ENCODE measurements around the gene IRAK2.
"Not testable (repeated sequence)": the region's sequence is repeated elsewhere in the genome, so short reads cannot be mapped to it uniquely, and the experiment has no call there.

IRAK2 gene

GRCh38 chr3:10259798-10260197, 95.1 kb downstream of the IRAK2 start:
- TF ChIP-seq ZFX (IDR thresholded peaks at IDR 0.05), result no peak
- TF ChIP-seq, protein P1, sequence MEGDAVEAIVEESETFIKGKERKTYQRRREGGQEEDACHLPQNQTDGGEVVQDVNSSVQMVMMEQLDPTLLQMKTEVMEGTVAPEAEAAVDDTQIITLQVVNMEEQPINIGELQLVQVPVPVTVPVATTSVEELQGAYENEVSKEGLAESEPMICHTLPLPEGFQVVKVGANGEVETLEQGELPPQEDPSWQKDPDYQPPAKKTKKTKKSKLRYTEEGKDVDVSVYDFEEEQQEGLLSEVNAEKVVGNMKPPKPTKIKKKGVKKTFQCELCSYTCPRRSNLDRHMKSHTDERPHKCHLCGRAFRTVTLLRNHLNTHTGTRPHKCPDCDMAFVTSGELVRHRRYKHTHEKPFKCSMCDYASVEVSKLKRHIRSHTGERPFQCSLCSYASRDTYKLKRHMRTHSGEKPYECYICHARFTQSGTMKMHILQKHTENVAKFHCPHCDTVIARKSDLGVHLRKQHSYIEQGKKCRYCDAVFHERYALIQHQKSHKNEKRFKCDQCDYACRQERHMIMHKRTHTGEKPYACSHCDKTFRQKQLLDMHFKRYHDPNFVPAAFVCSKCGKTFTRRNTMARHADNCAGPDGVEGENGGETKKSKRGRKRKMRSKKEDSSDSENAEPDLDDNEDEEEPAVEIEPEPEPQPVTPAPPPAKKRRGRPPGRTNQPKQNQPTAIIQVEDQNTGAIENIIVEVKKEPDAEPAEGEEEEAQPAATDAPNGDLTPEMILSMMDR (conservative IDR thresholded peaks at IDR 0.05), result no peak
- H3K27ac ChIP-seq, result no peak overlapping the region

DNA sequence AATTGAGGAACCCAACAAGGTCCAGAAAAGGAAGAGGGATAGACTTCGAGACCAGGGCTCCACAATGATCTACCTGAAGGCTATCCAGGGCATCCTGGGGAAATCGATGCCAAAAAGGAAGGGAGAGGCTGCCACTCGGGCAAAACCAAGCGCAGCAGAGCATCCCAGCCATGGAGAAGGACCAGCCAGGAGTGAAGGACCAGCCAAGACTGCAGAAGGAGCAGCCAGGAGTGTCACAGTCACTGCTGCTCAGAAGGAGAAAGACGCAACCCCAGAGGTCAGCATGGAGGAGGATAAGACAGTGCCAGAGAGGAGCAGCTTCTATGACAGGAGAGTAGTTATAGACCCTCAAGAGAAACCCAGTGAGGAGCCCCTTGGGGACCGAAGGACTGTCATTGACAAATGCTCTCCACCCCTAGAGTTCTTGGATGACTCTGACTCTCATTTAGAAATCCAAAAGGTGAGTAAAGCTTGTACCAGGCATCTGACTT, 95.5 kb downstream of the IRAK2 start:
- no peak overlapping the region for H3K27ac ChIP-seq
- TF ChIP-seq ZFX (IDR thresholded peaks at IDR 0.05), result no peak
- TF ChIP-seq, protein P1 (conservative IDR thresholded peaks at IDR 0.05), result no peak

- H3K27ac ChIP-seq, result no peak overlapping the region
- TF ChIP-seq, protein P1 (conservative IDR thresholded peaks at IDR 0.05), result no peak
- TF ChIP-seq ZFX (IDR thresholded peaks at IDR 0.05), result no peak
These were observed 97.3 kb downstream of the IRAK2 start for GRCh38 chr3:10262027-10262426.

DNA sequence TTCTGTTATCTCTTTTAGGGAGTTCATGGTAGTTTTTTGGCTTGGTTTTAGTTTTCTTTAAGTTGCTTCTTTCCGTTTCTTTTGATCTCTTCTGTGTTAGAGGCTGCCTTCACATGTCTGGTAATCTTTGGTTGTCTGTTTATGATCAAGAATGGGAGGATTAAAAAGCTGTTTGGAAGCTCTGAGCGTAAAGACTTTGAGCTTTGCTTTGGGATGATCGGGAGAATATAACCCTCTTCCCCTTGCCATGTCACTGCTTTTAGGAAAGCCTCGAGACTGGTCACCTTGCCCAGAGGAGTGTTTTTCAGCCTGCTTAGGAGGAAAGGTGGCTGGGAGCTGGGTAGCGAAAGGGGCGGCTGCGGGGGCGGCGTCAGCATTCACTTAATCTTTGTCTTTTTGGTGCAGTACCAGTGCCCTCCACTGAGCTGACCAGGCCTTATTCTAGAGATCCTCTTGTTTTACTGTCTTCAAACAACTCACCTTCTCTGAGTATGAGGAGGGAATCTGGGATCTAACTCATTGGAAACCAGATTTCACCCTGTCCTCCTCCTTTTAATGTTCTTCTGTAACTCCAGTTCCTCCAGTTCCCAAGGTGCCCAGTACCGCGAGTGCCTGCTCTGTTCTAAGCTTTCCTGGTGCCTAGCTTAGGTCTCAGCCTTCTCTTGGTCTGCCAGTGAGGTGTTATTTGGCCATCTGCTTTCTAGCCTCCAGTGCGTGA, 99.1 kb downstream of the IRAK2 start:
- TF ChIP-seq, protein P1 (conservative IDR thresholded peaks at IDR 0.05), result peak; percentile 43
- no peak for TF ChIP-seq ZFX (IDR thresholded peaks at IDR 0.05)
- H3K27ac ChIP-seq, result no peak overlapping the region

GRCh38 chr3:10265833-10266232, 101.1 kb downstream of the IRAK2 start:
- no peak overlapping the region for H3K27ac ChIP-seq
- TF ChIP-seq ZFX (IDR thresholded peaks at IDR 0.05), result no peak
- TF ChIP-seq, protein P1 (conservative IDR thresholded peaks at IDR 0.05), result no peak

GRCh38 chr3:10266936-10267335, 102.2 kb downstream of the IRAK2 start:
- H3K27ac ChIP-seq, result not testable (repeated sequence)

GRCh38 chr3:10268116-10268515, 103.4 kb downstream of the IRAK2 start:
- H3K27ac ChIP-seq, result no peak overlapping the region
- TF ChIP-seq, protein P1 (conservative IDR thresholded peaks at IDR 0.05), result no peak

DNA sequence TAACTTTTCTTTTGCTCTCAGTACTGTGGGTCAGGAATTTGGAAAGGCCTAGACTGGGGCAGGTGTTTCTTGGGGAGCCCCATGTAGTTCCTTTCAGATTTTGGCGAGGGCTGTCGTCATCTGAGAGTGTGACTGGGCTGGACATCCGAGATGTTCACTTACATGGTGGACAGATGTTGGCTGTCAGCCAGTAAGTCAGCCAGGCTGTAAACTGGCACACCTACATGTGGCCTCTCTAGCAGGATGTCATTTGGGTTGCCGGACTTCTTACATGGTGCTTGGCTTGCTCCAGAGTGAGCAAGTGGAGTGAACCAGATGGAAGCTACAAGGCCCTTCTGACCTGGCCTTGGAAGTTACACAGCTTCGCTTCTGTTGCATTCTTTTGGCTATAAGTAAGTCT, 104.2 kb downstream of the IRAK2 start:
- no peak overlapping the region for H3K27ac ChIP-seq
- TF ChIP-seq, protein P1 (conservative IDR thresholded peaks at IDR 0.05), result no peak
